HL-60 (cell line): ENCODE data around the gene CLPTM1.

Experiments
- DNase-seq, 2 experiments: peaks; one replicate each; pipeline ENCODE4 v3.0.0-alpha.2; 2010 to 2020; ENCODE audit warnings: low read depth in 1 of 2, low spot score in 1 of 2
- H3K27ac ChIP-seq: fragments of 250-450 bp; sonication (Bioruptor Pico); replicated peaks from 2 replicates; pipeline ENCODE4 v1.5.1; 2020; ENCODE audit warnings: mild to moderate bottlenecking, moderate library complexity
- H3K27me3 ChIP-seq: fragments of 250-450 bp; sonication (Bioruptor Pico); 2 replicates; pipeline ENCODE4 v1.5.1; 2021; ENCODE audit warnings: mild to moderate bottlenecking, moderate library complexity; ENCODE audit not compliant: insufficient read depth, poor library complexity, severe bottlenecking
- H3K4me3 ChIP-seq: replicated peaks from 2 replicates; pipeline ENCODE4 v1.5.1; 2011; ENCODE audit warnings: mild to moderate bottlenecking, control low read depth, low read length; ENCODE audit not compliant: insufficient read depth
- GABPA ChIP-seq: IDR thresholded peaks from 2 replicates; pipeline ENCODE4 v1.6.1; 2012; ENCODE audit warnings: low read depth
- POLR2AphosphoS5 ChIP-seq: IDR thresholded peaks from 2 replicates; pipeline ENCODE4 v1.6.1; 2012; ENCODE audit warnings: low read depth
- SPI1 ChIP-seq: IDR thresholded peaks from 2 replicates; pipeline ENCODE4 v1.6.1; 2012; ENCODE audit warnings: low read depth, mild to moderate bottlenecking, borderline replicate concordance
- TF ChIP-seq, protein P1 (sequence below): IDR thresholded peaks from one replicate; pipeline ENCODE4 v1.5.1; 2011; ENCODE audit warnings: low read length, control low read depth, inconsistent platforms; ENCODE audit not compliant: insufficient read depth
- TF ChIP-seq, protein P2 (sequence below): IDR thresholded peaks from 2 replicates; pipeline ENCODE4 v1.6.1; 2012; ENCODE audit warnings: low read depth; ENCODE audit not compliant: insufficient replicate concordance

The CLPTM1 gene

DNA sequence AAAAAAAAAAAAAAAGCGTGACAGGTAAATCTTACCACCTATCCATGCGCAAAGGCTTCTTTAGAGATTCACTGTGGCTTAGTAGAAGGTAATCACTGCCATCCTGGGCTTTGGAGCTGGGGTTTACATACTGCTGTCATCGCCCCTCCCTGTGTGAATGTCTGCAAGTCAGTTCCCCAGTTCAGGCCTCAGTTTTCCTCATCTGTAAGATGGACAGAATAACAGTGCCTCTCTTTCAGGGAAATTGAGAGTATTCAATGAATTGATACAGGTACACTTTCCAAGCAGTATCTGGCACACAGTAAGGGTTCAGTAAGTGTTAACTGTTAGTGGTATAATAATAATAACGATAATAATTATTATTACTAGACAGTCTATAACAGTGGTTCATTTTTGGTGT, 48.3 kb downstream of the CLPTM1 start:
- H3K27me3 ChIP-seq, result no peaks in the 10 kb centered on the region
- no peak for TF ChIP-seq SPI1
- TF ChIP-seq, protein P1, sequence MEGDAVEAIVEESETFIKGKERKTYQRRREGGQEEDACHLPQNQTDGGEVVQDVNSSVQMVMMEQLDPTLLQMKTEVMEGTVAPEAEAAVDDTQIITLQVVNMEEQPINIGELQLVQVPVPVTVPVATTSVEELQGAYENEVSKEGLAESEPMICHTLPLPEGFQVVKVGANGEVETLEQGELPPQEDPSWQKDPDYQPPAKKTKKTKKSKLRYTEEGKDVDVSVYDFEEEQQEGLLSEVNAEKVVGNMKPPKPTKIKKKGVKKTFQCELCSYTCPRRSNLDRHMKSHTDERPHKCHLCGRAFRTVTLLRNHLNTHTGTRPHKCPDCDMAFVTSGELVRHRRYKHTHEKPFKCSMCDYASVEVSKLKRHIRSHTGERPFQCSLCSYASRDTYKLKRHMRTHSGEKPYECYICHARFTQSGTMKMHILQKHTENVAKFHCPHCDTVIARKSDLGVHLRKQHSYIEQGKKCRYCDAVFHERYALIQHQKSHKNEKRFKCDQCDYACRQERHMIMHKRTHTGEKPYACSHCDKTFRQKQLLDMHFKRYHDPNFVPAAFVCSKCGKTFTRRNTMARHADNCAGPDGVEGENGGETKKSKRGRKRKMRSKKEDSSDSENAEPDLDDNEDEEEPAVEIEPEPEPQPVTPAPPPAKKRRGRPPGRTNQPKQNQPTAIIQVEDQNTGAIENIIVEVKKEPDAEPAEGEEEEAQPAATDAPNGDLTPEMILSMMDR, result no peak
- TF ChIP-seq, protein P2, sequence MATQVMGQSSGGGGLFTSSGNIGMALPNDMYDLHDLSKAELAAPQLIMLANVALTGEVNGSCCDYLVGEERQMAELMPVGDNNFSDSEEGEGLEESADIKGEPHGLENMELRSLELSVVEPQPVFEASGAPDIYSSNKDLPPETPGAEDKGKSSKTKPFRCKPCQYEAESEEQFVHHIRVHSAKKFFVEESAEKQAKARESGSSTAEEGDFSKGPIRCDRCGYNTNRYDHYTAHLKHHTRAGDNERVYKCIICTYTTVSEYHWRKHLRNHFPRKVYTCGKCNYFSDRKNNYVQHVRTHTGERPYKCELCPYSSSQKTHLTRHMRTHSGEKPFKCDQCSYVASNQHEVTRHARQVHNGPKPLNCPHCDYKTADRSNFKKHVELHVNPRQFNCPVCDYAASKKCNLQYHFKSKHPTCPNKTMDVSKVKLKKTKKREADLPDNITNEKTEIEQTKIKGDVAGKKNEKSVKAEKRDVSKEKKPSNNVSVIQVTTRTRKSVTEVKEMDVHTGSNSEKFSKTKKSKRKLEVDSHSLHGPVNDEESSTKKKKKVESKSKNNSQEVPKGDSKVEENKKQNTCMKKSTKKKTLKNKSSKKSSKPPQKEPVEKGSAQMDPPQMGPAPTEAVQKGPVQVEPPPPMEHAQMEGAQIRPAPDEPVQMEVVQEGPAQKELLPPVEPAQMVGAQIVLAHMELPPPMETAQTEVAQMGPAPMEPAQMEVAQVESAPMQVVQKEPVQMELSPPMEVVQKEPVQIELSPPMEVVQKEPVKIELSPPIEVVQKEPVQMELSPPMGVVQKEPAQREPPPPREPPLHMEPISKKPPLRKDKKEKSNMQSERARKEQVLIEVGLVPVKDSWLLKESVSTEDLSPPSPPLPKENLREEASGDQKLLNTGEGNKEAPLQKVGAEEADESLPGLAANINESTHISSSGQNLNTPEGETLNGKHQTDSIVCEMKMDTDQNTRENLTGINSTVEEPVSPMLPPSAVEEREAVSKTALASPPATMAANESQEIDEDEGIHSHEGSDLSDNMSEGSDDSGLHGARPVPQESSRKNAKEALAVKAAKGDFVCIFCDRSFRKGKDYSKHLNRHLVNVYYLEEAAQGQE, result no peak
- no peak overlapping the region for H3K27ac ChIP-seq
- no peak overlapping the region for H3K4me3 ChIP-seq
- DNase-seq, result no peak

DNA sequence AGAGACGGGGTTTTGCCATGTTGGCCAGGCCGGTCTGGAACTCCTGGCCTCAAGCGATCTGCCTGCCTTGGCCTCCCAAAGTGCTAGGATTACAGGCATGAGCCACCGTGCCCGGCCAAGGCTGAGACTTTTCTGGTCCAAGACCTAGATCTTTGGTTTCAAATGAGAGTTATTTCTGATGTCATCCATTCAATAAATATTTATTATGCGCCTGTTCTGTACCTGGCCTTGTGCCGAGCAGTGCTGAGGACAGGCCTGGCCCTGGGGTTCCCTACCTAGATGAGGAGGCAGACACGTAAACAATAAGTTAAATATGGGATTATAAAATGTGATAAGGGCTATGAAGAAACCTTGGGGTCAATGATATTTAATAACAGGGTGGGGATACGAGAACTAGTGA, 50.6 kb downstream of the CLPTM1 start:
- DNase-seq, result no peak
- no peak overlapping the region for H3K4me3 ChIP-seq
- TF ChIP-seq, protein P1, result no peak
- TF ChIP-seq, protein P2, result no peak
- no peak for TF ChIP-seq GABPA
- no peak for TF ChIP-seq POLR2AphosphoS5
- TF ChIP-seq SPI1, result no peak
- H3K27me3 ChIP-seq, result no peaks in the 10 kb centered on the region
- no peak overlapping the region for H3K27ac ChIP-seq

DNA sequence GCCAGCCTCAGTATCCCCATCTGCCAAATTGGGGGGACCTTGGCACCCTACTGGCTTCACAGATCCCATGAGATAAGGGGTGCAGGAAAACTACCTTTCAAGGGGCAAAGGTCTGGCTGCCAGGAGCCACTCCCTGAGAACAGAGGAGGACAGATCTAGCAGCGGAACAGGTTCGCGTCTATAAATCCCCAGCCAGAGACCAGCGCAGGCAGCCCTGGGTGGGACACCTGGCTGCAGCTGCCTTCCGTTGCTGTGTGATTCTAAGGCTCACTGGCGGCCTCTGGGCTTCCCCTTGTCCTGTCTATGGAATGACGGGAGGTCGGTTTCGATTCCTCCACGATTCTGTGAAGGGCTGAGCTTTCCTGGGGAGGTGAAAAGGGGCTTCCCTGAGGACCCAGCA, 53.4 kb downstream of the CLPTM1 start:
- H3K27me3 ChIP-seq, result no peaks in the 10 kb centered on the region
- no peak for DNase-seq
- no peak overlapping the region for H3K27ac ChIP-seq
- H3K4me3 ChIP-seq, result no peak overlapping the region
- TF ChIP-seq POLR2AphosphoS5, result no peak
- TF ChIP-seq, protein P2, result no peak

DNA sequence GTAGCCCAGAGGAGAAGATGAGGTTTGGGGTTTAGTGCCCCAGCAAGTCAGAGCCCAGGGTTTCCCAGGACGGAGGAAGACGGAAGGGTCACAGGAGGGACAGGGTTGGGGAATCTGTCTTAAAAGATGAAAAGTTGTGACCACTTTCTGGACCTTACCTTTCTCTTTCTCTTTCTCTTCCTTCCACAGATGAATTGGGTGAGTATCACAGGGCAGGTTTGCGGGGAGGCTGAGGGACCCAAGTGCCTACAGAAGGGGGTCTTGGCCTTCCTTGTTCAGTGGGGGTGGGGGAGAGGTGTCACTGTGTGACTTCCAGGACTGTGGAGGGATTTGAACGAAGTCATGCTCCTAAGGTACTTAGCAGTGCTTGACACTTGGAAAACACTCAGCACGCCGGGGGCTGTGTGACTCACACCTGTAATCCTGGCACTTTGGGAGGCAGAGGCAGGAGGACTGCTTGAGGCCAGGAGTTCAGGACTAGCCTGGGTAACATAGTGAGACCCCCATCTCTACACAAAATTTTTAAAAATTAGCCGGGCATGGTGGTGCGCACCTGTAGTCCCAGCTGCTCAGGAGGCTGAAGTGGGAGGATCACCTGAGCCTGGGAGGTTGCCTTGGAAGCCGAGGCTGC, 54.6 kb downstream of the CLPTM1 start:
- Histone ChIP-seq H3K27ac (no peak overlapping the region), H3K27me3 (no peaks in the 10 kb centered on the region), H3K4me3 (no peak overlapping the region)
- TF ChIP-seq, protein P2, result no peak
- no peak for DNase-seq
